H9 (cell line): ENCODE results near the gene MAPK12. TPM values are rescaled to one million over a fixed set of nuclear protein-coding genes. Genes with fewer than 3 reads are reported as not detected.
A peak's percentile ranks its signal among the peaks of the same experiment; 100 is the strongest.

Source experiments
- DNase-seq: peaks from one replicate; pipeline ENCODE4 v3.0.0-alpha.2; 2017
- H2AFZ ChIP-seq: one replicate; pipeline ENCODE4 v1.6.1; 2013; ENCODE audit warnings: mild to moderate bottlenecking, low read length, control low read depth, moderate library complexity
- H2AK5ac ChIP-seq: 2 replicates; pipeline ENCODE4 v1.6.1; 2013; ENCODE audit warnings: low read length, control low read depth, mixed read lengths; ENCODE audit not compliant: insufficient read length
- H2BK120ac ChIP-seq: one replicate; pipeline ENCODE4 v1.6.1; 2013; ENCODE audit warnings: low read depth, mild to moderate bottlenecking, low read length, control low read depth, inconsistent platforms; ENCODE audit not compliant: poor library complexity, severe bottlenecking
- H2BK12ac ChIP-seq: 2 replicates; pipeline ENCODE4 v1.6.1; 2013; ENCODE audit warnings: low read length, control low read depth, mixed read lengths, low read depth; ENCODE audit not compliant: insufficient read length
- H2BK15ac ChIP-seq: 2 replicates; pipeline ENCODE4 v1.6.1; 2013; ENCODE audit warnings: low read depth, low read length, control low read depth
- H2BK20ac ChIP-seq: one replicate; pipeline ENCODE4 v1.6.1; 2013; ENCODE audit warnings: low read depth, mild to moderate bottlenecking, low read length, control low read depth, inconsistent platforms; ENCODE audit not compliant: poor library complexity, severe bottlenecking
- H2BK5ac ChIP-seq: 2 replicates; pipeline ENCODE4 v1.6.1; 2013; ENCODE audit warnings: low read length, control low read depth, mixed read lengths; ENCODE audit not compliant: insufficient read length
- H3K14ac ChIP-seq: 2 replicates; pipeline ENCODE4 v1.6.1; 2013; ENCODE audit warnings: low read length, control low read depth; ENCODE audit not compliant: insufficient read depth
- H3K18ac ChIP-seq: 2 replicates; pipeline ENCODE4 v1.6.1; 2013; ENCODE audit warnings: low read depth, mild to moderate bottlenecking, mixed read lengths, low read length, control low read depth; ENCODE audit not compliant: insufficient read length
- H3K23ac ChIP-seq: 2 replicates; pipeline ENCODE4 v1.6.1; 2013; ENCODE audit warnings: low read length, control low read depth, mixed read lengths, low read depth; ENCODE audit not compliant: insufficient read length
- H3K23me2 ChIP-seq: 2 replicates; pipeline ENCODE4 v1.6.1; 2013; ENCODE audit warnings: low read depth, mild to moderate bottlenecking, mixed read lengths, low read length, control low read depth; ENCODE audit not compliant: insufficient read length, poor library complexity, severe bottlenecking
- H3K27ac ChIP-seq: 2 replicates; pipeline ENCODE4 v1.5.1; 2013; ENCODE audit warnings: low read length, control low read depth, mixed read lengths, low read depth; ENCODE audit not compliant: insufficient read length
- H3K27me3 ChIP-seq: 2 replicates; pipeline ENCODE4 v1.6.1; 2013; ENCODE audit warnings: low read length, control low read depth, inconsistent platforms; ENCODE audit not compliant: insufficient read depth
- H3K4ac ChIP-seq: 2 replicates; pipeline ENCODE4 v1.6.1; 2013; ENCODE audit warnings: low read depth, mild to moderate bottlenecking, control low read depth, inconsistent platforms, low read length, moderate library complexity
- H3K4me1 ChIP-seq: 2 replicates; pipeline ENCODE4 v1.6.1; 2013; ENCODE audit warnings: low read length, control low read depth, inconsistent platforms; ENCODE audit not compliant: insufficient read depth
- H3K4me2 ChIP-seq: 2 replicates; pipeline ENCODE4 v1.6.1; 2013; ENCODE audit warnings: low read length, control low read depth, mixed read lengths; ENCODE audit not compliant: insufficient read length, insufficient read depth
- H3K56ac ChIP-seq: 2 replicates; pipeline ENCODE4 v1.6.1; 2013; ENCODE audit warnings: low read depth, mild to moderate bottlenecking, mixed read lengths, low read length, control low read depth; ENCODE audit not compliant: insufficient read length
- H3K79me1 ChIP-seq: 2 replicates; pipeline ENCODE4 v1.6.1; 2013; ENCODE audit warnings: low read depth, mild to moderate bottlenecking, moderate library complexity, low read length, control low read depth, inconsistent platforms; ENCODE audit not compliant: insufficient read depth, poor library complexity, severe bottlenecking
- H3K79me2 ChIP-seq: 2 replicates; pipeline ENCODE4 v1.6.1; 2013; ENCODE audit warnings: low read length, control low read depth, inconsistent platforms; ENCODE audit not compliant: insufficient read depth
- H3K9ac ChIP-seq: 2 replicates; pipeline ENCODE4 v1.6.1; 2013; ENCODE audit warnings: low read length, control low read depth, mixed read lengths; ENCODE audit not compliant: insufficient read length; ENCODE audit errors: extremely low read depth
- H3K9me3 ChIP-seq: one replicate; pipeline ENCODE4 v1.6.1; 2013; ENCODE audit warnings: low read depth, low read length, inconsistent platforms; ENCODE audit not compliant: control insufficient read depth
- H3T11ph ChIP-seq: one replicate; pipeline ENCODE4 v1.6.1; 2013; ENCODE audit warnings: mild to moderate bottlenecking, low read length, control low read depth, inconsistent platforms
- H4K20me1 ChIP-seq: one replicate; pipeline ENCODE4 v1.6.1; 2013; ENCODE audit not compliant: control insufficient read depth, insufficient read length, insufficient read depth
- H4K5ac ChIP-seq: 2 replicates; pipeline ENCODE4 v1.6.1; 2013; ENCODE audit warnings: low read depth, mild to moderate bottlenecking, mixed read lengths, low read length, control low read depth; ENCODE audit not compliant: insufficient read length
- H4K8ac ChIP-seq: replicated peaks from 2 replicates; pipeline ENCODE4 v1.6.1; 2013; ENCODE audit warnings: low read length, control low read depth, mixed read lengths, low read depth; ENCODE audit not compliant: insufficient read length
- H4K91ac ChIP-seq: 2 replicates; pipeline ENCODE4 v1.6.1; 2013; ENCODE audit warnings: low read depth, mild to moderate bottlenecking, moderate library complexity, mixed read lengths, low read length, control low read depth; ENCODE audit not compliant: insufficient read length
- H3K27ac Mint-ChIP-seq, 3 experiments: 2 replicates in 2 of 3; 3 replicates in 1 of 3; pipeline ENCODE4 v1.8.0; 2020 to 2021; ENCODE audit warnings: mixed read lengths in 3 of 3, mild to moderate bottlenecking in 1 of 3, moderate library complexity in 1 of 3
- H3K27me3 Mint-ChIP-seq: 2 replicates; pipeline ENCODE4 v1.8.0; 2021; ENCODE audit warnings: low read depth, mild to moderate bottlenecking, moderate library complexity, mixed read lengths
- H3K36me3 Mint-ChIP-seq, 3 experiments: 2 replicates in 2 of 3; 3 replicates in 1 of 3; pipeline ENCODE4 v1.8.0; 2020 to 2021; ENCODE audit warnings: low read depth in 3 of 3, mixed read lengths in 3 of 3; ENCODE audit not compliant: insufficient read depth in 1 of 3
- H3K4me1 Mint-ChIP-seq, 2 experiments: 2 replicates each; pipeline ENCODE4 v1.8.0; 2020; ENCODE audit warnings: mixed read lengths in 2 of 2
- H3K4me3 Mint-ChIP-seq, 2 experiments: 2 replicates in 1 of 2; 3 replicates in 1 of 2; pipeline ENCODE4 v1.8.0; 2020 to 2021; ENCODE audit warnings: mild to moderate bottlenecking in 2 of 2, mixed read lengths in 2 of 2, moderate library complexity in 1 of 2
- H3K9me3 Mint-ChIP-seq, 2 experiments: 2 replicates in 1 of 2; 3 replicates in 1 of 2; pipeline ENCODE4 v1.8.0; 2020; ENCODE audit warnings: mild to moderate bottlenecking in 2 of 2, mixed read lengths in 2 of 2, moderate library complexity in 1 of 2
- WGBS: extraction: QIAGEN DNeasy Blood & Tissue Kit; methylation state at CpG from one replicate; pipeline ENCODE4 v1.1.7; 2013; ENCODE audit warnings: missing lambda C conversion rate, low lambda C conversion rate, mixed read lengths; ENCODE audit not compliant: insufficient read length; ENCODE audit errors: extremely low coverage; 5-methylcytosine and 5-hydroxymethylcytosine counted together
- total RNA-seq: library from RNA; stranded (reverse); gene quantifications from 2 replicates; pipeline ENCODE4 v1.2.1, GENCODE V29; 2021
- TF ChIP-seq, protein P1 (sequence below): fragments of 200-600 bp; sonication (generic); conservative IDR thresholded peaks from 3 replicates; pipeline ENCODE4 v1.8.0; 2021; ENCODE audit warnings: antibody characterized with exemption, mild to moderate bottlenecking

Gene MAPK12
- total RNA-seq, 1 experiment from 2014 or later: 31.3 TPM

DNA sequence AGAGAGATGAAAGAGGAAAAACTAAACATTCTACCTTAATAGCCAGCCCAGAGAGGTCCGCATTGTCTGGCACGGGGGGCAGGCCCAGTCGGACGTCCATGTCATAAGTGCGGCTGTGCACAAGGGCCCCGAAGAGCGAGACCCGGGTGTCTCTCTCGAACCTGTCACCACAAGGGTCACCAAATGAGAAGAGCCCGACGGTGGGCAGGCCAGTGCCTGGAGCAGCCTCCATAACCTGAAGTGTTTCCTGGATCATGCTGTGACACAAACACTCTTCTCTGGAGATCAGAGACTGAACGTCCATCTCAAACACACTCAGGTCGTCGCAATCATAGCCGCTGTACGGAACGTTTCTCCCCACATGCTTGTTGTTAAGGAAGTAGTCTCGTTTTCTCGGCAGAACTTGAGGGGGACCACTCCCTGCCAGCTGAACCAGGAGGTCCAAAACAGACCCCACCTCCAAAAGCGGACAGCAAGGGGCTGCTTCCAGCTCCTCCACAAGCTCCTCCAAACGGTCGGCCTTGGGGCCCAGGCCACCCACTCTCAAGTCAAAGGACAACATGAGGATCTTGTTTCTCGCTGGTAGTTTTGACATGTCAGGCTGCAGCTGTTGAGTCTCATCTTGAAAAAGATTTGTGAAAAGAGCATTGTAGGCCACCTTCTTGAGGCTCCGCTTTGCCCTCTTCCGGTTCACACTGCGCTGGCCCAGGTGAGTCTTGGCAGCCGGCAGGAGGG lies 17.6 kb downstream of the MAPK12 start:
- H2BK5ac ChIP-seq: no peak overlapping the region
- TF ChIP-seq, protein P1, sequence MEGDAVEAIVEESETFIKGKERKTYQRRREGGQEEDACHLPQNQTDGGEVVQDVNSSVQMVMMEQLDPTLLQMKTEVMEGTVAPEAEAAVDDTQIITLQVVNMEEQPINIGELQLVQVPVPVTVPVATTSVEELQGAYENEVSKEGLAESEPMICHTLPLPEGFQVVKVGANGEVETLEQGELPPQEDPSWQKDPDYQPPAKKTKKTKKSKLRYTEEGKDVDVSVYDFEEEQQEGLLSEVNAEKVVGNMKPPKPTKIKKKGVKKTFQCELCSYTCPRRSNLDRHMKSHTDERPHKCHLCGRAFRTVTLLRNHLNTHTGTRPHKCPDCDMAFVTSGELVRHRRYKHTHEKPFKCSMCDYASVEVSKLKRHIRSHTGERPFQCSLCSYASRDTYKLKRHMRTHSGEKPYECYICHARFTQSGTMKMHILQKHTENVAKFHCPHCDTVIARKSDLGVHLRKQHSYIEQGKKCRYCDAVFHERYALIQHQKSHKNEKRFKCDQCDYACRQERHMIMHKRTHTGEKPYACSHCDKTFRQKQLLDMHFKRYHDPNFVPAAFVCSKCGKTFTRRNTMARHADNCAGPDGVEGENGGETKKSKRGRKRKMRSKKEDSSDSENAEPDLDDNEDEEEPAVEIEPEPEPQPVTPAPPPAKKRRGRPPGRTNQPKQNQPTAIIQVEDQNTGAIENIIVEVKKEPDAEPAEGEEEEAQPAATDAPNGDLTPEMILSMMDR: no peak
- H3K79me1 ChIP-seq: no peaks in the 10 kb centered on the region
- H3K4ac ChIP-seq: no peak overlapping the region
- peak overlapping the region; percentile 92 for H3K4me2 ChIP-seq
- no peak overlapping the region for H3K14ac ChIP-seq
- no peaks in the 10 kb centered on the region for H3K9me3 Mint-ChIP-seq
- peak overlapping the region; percentile 56 for H3K9ac ChIP-seq
- no peak overlapping the region for H4K5ac ChIP-seq
- no peak overlapping the region for H2BK15ac ChIP-seq
- DNase-seq: no peak
- no peaks in the 10 kb centered on the region; the same call in 1 of the 2 replicates for H3K4me1 ChIP-seq
- no peak overlapping the region for H3K27ac ChIP-seq
- peaks cover 2 to 25% (median 14%) of the 10 kb centered on the region in 3 experiments; a peak in 6 of 7 replicates for H3K36me3 Mint-ChIP-seq
- peaks cover 20% of the 10 kb centered on the region for H3K23me2 ChIP-seq
- no peaks in the 10 kb centered on the region; the same call in 1 of the 2 replicates for H3K27me3 Mint-ChIP-seq
- no peak overlapping the region for H3K23ac ChIP-seq
- H2AK5ac ChIP-seq: no peak overlapping the region
- no peaks in the 10 kb centered on the region for H3K27me3 ChIP-seq
- no peak overlapping the region for H4K91ac ChIP-seq
- H3K4me3 Mint-ChIP-seq: peak overlapping the region; percentile 96 to 98
- no peak overlapping the region for H3K56ac ChIP-seq
- H2BK12ac ChIP-seq: no peak overlapping the region
- H2AFZ ChIP-seq: no peak overlapping the region
- no peak overlapping the region for H4K8ac ChIP-seq
- H3T11ph ChIP-seq: no peak overlapping the region
- no peak overlapping the region for H2BK120ac ChIP-seq
- no peaks in the 10 kb centered on the region for H4K20me1 ChIP-seq
- no peaks in the 10 kb centered on the region for H3K9me3 ChIP-seq
- H2BK20ac ChIP-seq: no peak overlapping the region
- peaks cover 6% of the 10 kb centered on the region; the same call in 1 of the 2 replicates for H3K79me2 ChIP-seq
- no peak overlapping the region for H3K18ac ChIP-seq
- H3K27ac Mint-ChIP-seq: peak overlapping the region in 1 of 3 experiments; percentile 95; a peak in 1 of 7 replicates
- H3K4me1 Mint-ChIP-seq: peaks cover 22 to 35% of the 10 kb centered on the region in 2 experiments
- no CpG with 5 or more reads among the region's 27 CpGs for WGBS
